GM12874 (cell line): ENCODE measurements around the gene AGBL4.

ENCODE experiments used
- TF ChIP-seq, protein P1 (sequence below): IDR thresholded peaks from 2 replicates; pipeline ENCODE4 v1.5.1; 2011; ENCODE audit warnings: low read depth, mild to moderate bottlenecking, control low read depth, low read length, moderate library complexity; ENCODE audit not compliant: insufficient read depth

Gene AGBL4

GRCh38 chr1:48841966-48842365, 1181.8 kb downstream of the AGBL4 start:
- TF ChIP-seq, protein P1, sequence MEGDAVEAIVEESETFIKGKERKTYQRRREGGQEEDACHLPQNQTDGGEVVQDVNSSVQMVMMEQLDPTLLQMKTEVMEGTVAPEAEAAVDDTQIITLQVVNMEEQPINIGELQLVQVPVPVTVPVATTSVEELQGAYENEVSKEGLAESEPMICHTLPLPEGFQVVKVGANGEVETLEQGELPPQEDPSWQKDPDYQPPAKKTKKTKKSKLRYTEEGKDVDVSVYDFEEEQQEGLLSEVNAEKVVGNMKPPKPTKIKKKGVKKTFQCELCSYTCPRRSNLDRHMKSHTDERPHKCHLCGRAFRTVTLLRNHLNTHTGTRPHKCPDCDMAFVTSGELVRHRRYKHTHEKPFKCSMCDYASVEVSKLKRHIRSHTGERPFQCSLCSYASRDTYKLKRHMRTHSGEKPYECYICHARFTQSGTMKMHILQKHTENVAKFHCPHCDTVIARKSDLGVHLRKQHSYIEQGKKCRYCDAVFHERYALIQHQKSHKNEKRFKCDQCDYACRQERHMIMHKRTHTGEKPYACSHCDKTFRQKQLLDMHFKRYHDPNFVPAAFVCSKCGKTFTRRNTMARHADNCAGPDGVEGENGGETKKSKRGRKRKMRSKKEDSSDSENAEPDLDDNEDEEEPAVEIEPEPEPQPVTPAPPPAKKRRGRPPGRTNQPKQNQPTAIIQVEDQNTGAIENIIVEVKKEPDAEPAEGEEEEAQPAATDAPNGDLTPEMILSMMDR = no peak

DNA sequence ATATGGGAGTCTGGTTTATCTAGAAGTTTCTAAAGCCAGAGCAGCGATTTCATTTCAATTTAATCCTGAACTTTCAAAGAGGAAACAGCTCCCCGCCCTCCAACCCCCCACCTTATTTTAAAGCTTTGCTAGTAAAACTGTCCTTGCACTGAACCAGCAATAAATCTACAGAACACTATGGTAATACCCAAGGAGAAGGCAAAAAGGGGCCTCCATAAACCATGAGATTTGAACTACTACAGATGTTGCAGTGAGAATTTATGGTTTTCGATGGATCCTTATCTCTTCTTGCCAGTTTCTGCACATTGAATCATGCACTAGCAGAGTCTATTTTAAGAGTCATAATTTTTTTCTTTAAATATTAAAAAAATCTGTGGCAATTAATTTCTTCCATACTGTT, 1182.3 kb downstream of the AGBL4 start:
- TF ChIP-seq, protein P1 = no peak

DNA sequence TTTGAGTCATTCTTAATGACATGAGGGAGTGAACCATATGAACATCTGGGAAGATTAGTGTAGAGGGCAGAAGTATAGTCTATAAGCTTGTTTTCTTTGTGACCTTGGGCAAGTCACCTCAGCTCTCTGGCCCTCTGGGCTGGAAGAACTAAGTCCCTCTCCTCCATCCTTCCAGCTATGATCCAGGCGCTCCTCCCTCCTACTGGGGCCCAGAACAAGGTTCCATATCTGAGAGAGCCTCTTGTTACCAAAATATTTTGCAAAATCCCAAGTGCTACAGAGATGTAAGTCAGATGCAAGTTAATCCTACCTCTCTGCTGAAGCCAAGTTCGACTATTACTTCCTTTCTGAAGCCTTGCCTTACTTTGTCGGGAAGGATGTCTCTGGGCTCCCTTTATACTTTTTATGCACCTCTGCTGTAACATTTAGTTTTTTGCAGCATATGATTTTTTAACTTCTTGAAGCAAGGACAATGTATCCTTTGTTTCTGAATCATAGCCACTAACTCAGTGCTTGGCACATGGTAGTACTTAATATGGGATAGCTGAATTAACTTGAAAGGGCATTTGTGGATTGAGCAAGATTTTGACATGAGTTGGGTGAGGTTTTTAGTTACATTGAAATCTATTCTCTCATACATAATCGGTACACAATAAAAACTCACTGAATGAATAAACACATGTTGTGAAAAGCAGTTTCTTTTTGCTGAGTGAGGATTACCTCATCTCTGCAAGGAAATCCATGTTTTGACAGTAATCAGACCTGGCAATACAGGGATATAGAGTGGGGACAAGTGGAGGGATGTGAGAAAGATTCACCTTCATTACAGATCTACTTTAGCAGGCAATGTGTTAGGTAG, 1192.4 kb downstream of the AGBL4 start:
- TF ChIP-seq, protein P1 = no peak

DNA sequence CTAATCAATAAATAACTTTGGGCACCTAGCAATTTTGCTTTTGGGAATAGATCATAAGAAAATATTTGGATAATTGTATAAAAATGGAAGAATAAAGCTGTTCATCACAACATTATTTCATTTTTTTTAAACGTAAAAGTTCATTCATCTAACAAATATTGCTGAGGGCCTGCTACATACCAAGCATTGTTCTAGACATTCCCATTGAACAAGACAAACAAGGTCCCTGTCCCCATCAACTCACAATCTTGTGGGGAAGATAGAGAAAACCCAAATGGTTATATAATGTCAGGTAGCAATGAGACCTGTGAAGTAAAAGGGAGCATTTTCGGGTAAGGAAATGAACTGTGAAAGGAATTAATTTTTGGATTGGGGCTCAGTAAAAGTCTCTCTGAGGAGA, 1193.0 kb downstream of the AGBL4 start:
- TF ChIP-seq, protein P1 = no peak

DNA sequence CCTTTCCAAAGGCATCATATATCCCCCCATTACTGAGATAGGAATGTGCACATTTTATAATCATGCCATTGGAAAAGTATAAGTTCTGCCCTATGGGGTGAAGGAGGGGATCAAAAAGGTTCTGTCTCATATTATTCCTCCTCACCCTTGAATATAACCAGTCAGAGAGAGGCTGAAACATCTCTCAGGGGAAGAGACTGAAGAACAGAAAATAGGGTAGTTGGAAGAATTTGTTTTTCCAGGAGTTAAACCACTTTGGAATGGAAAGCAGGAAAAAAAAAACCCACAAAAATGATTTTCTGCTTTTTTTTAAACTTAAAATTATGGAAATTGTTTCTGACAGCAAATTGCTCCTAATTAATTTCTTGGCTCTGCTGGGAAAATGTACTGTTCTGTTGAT, 1194.3 kb downstream of the AGBL4 start:
- TF ChIP-seq, protein P1 = no peak

DNA sequence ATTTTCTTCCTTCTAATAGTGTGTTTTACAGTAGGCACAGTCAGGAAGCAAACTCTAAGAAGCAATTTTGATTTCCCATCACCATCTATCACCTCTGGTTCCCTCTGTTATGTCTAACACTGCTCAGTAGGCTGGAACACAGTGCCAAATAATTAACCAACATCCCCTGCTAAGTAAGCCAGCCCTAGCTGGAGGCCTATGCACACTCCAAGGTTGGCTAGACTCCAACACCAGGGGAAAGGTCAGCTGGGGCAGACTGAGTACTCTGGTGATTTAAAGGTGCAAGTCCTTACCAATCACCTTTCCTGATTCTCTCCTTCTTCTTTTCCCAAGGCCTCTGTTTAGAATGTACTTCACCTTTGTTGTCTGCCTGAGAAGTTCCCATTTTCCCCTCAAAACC, 1200.6 kb downstream of the AGBL4 start:
- TF ChIP-seq, protein P1 = no peak

GRCh38 chr1:48820491-48820890, 1203.3 kb downstream of the AGBL4 start:
- TF ChIP-seq, protein P1 = no peak
